Panc1 (cell line): ENCODE results near the gene C4BPA.

ENCODE experiments used
- SIN3A ChIP-seq: IDR thresholded peaks from 2 replicates; pipeline ENCODE4 v1.6.1; 2012; ENCODE audit warnings: low read depth, mild to moderate bottlenecking, low read length, moderate library complexity, borderline replicate concordance; ENCODE audit not compliant: insufficient read depth
- TF ChIP-seq, protein P1 (sequence below): fragments of 450-650 bp; IDR thresholded peaks from 2 replicates; pipeline ENCODE4 v1.5.1; 2017; ENCODE audit warnings: mild to moderate bottlenecking
- TF ChIP-seq, protein P2 (sequence below), 2 experiments: IDR thresholded peaks; 2 replicates each; pipeline ENCODE4 v1.6.1; 2011 to 2012; ENCODE audit warnings: low read depth in 2 of 2, control low read depth in 1 of 2, low read length in 1 of 2, mild to moderate bottlenecking in 1 of 2, moderate library complexity in 1 of 2; ENCODE audit not compliant: insufficient read depth in 1 of 2

DNA sequence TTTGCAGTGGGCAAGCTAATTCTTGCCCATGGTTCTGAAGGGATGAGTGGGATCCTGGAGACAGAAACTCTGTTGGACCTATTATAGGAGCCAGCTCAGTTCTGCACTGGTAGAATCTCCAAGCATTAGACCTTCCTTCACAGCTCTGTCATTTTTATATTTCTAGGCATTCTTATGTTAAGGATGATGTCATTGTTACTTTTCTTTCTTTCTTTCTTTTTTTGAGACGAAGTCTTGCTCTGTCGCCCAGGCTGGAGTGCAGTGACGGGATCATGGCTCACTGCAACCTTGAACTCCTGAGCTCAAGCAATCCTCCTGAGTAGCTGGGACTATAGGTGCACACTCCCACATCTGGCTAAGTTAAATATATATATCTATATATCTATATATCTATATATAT is 43.4 kb upstream of the C4BPA start:
- TF ChIP-seq, protein P1, sequence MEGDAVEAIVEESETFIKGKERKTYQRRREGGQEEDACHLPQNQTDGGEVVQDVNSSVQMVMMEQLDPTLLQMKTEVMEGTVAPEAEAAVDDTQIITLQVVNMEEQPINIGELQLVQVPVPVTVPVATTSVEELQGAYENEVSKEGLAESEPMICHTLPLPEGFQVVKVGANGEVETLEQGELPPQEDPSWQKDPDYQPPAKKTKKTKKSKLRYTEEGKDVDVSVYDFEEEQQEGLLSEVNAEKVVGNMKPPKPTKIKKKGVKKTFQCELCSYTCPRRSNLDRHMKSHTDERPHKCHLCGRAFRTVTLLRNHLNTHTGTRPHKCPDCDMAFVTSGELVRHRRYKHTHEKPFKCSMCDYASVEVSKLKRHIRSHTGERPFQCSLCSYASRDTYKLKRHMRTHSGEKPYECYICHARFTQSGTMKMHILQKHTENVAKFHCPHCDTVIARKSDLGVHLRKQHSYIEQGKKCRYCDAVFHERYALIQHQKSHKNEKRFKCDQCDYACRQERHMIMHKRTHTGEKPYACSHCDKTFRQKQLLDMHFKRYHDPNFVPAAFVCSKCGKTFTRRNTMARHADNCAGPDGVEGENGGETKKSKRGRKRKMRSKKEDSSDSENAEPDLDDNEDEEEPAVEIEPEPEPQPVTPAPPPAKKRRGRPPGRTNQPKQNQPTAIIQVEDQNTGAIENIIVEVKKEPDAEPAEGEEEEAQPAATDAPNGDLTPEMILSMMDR, result no peak
- TF ChIP-seq, protein P2, sequence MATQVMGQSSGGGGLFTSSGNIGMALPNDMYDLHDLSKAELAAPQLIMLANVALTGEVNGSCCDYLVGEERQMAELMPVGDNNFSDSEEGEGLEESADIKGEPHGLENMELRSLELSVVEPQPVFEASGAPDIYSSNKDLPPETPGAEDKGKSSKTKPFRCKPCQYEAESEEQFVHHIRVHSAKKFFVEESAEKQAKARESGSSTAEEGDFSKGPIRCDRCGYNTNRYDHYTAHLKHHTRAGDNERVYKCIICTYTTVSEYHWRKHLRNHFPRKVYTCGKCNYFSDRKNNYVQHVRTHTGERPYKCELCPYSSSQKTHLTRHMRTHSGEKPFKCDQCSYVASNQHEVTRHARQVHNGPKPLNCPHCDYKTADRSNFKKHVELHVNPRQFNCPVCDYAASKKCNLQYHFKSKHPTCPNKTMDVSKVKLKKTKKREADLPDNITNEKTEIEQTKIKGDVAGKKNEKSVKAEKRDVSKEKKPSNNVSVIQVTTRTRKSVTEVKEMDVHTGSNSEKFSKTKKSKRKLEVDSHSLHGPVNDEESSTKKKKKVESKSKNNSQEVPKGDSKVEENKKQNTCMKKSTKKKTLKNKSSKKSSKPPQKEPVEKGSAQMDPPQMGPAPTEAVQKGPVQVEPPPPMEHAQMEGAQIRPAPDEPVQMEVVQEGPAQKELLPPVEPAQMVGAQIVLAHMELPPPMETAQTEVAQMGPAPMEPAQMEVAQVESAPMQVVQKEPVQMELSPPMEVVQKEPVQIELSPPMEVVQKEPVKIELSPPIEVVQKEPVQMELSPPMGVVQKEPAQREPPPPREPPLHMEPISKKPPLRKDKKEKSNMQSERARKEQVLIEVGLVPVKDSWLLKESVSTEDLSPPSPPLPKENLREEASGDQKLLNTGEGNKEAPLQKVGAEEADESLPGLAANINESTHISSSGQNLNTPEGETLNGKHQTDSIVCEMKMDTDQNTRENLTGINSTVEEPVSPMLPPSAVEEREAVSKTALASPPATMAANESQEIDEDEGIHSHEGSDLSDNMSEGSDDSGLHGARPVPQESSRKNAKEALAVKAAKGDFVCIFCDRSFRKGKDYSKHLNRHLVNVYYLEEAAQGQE (IDR thresholded peaks at IDR 0.05; ENCODE audit: insufficient read depth in 1 of 2, low read depth in 2 of 2, low read length in 1 of 2), result no peak
- no peak for TF ChIP-seq SIN3A
